GM12878 (cell line): ENCODE measurements around the gene IL20RA. TPM values are rescaled to one million over a fixed set of nuclear protein-coding genes. Genes with fewer than 3 reads are reported as not detected.

ENCODE experiments used
- ATAC-seq: fragments of 200-7000 bp; cut with Tn5 transposase; 3 replicates; pipeline ENCODE4 v1.9.1; 2020; ENCODE audit warnings: mild to moderate bottlenecking, moderate library complexity
- BruUV-seq: library from RNA; stranded (reverse); fragments of 400-500 nt; replicated peaks from 2 replicates; lab custom pipeline; 2021; lab: Mats Ljungman, UMichigan
- CTCF ChIA-PET: fragments of 300-600 bp; sonication (Branson Sonifier 250); formaldehyde crosslinking; extraction: SDS; loops from one replicate; lab custom pipeline; 2021; ENCODE audit warnings: inconsistent platforms; lab: Yijun Ruan, JAX
- POLR2A ChIA-PET: fragments of 350-600 bp; formaldehyde crosslinking; extraction: SDS; loops from one replicate; lab custom pipeline; 2021; ENCODE audit warnings: inconsistent platforms; lab: Charles Lee
- RAD21 ChIA-PET: fragments of 300-600 bp; sonication (Branson Sonifier 250); formaldehyde crosslinking; loops from one replicate; lab custom pipeline; 2023; ENCODE audit warnings: antibody characterized with exemption; ENCODE audit not compliant: unreplicated experiment; lab: Charles Lee
- SMC1A ChIA-PET: fragments of 300-600 bp; sonication (Branson Sonifier 250); formaldehyde crosslinking; loops from one replicate; lab custom pipeline; 2023; ENCODE audit not compliant: unreplicated experiment, uncharacterized antibody; lab: Charles Lee
- DNase-seq: peaks from one replicate; pipeline ENCODE4 v3.0.0-alpha.2; 2011; ENCODE audit warnings: low read depth, low spot score
- FAIRE-seq: peaks from 3 replicates; lab custom pipeline; 2011; peaks lifted over from hg19 to GRCh38; lab: Jason Lieb, UNC
- H2AFZ ChIP-seq: 2 replicates; pipeline ENCODE4 v1.6.0; 2011; ENCODE audit warnings: low read depth, low read length, control low read depth; ENCODE audit not compliant: control insufficient read depth
- H3K27ac ChIP-seq: 2 replicates; pipeline ENCODE4 v1.5.1; 2011; ENCODE audit warnings: control low read depth; ENCODE audit not compliant: control insufficient read depth, insufficient read depth
- H3K27me3 ChIP-seq, 2 experiments: replicated peaks in 1 of 2; 2 replicates each; pipeline versions ENCODE4 v1.6.0 to v1.6.1; 2011; ENCODE audit warnings: low read length in 1 of 2; ENCODE audit not compliant: control insufficient read depth in 2 of 2, insufficient read depth in 2 of 2
- H3K36me3 ChIP-seq, 2 experiments: 2 replicates each; pipeline ENCODE4 v1.5.1; 2011; ENCODE audit warnings: low read length in 1 of 2; ENCODE audit not compliant: control insufficient read depth in 2 of 2, insufficient read depth in 2 of 2
- H3K4me1 ChIP-seq: 2 replicates; pipeline ENCODE4 v1.6.1; 2011; ENCODE audit warnings: mild to moderate bottlenecking, low read length, moderate library complexity, mixed read lengths; ENCODE audit not compliant: control insufficient read depth, insufficient read depth
- H3K4me2 ChIP-seq: 2 replicates; pipeline ENCODE4 v1.6.0; 2011; ENCODE audit warnings: control low read depth; ENCODE audit not compliant: control insufficient read depth, insufficient read depth
- H3K4me3 ChIP-seq: fragments of 200-600 bp; sonication (generic); 2 replicates; pipeline ENCODE4 v1.5.1; 2016
- H3K79me2 ChIP-seq: 2 replicates; pipeline ENCODE4 v1.6.0; 2011; ENCODE audit warnings: low read length; ENCODE audit not compliant: control insufficient read depth, insufficient read depth
- H3K9ac ChIP-seq: 2 replicates; pipeline ENCODE4 v1.8.0; 2011; ENCODE audit warnings: low read length, control low read depth, mixed read lengths; ENCODE audit not compliant: control insufficient read depth, insufficient read depth
- H3K9me3 ChIP-seq: replicated peaks from 3 replicates; pipeline ENCODE4 v1.5.1; 2011; ENCODE audit warnings: mild to moderate bottlenecking, low read length; ENCODE audit not compliant: control insufficient read depth, insufficient read depth
- H4K20me1 ChIP-seq: 2 replicates; pipeline ENCODE4 v1.6.0; 2011; ENCODE audit not compliant: control insufficient read depth, insufficient read depth
- BCL11A ChIP-seq: IDR thresholded peaks from 2 replicates; pipeline ENCODE4 v1.6.1; 2011; ENCODE audit warnings: low read depth, low read length
- DPF2 ChIP-seq: fragments of 450-650 bp; IDR thresholded peaks from 2 replicates; pipeline ENCODE4 v1.6.1; 2017; ENCODE audit warnings: mild to moderate bottlenecking
- EZH2 ChIP-seq: IDR thresholded peaks from 2 replicates; pipeline ENCODE4 v1.6.1; 2012; ENCODE audit warnings: low read depth, mild to moderate bottlenecking, control low read depth, inconsistent platforms, low read length, borderline replicate concordance; ENCODE audit not compliant: control insufficient read depth
- KLF5 ChIP-seq: fragments of 450-650 bp; IDR thresholded peaks from 2 replicates; pipeline ENCODE4 v1.6.1; 2014; ENCODE audit warnings: mild to moderate bottlenecking; ENCODE audit not compliant: partially characterized antibody
- RCOR1 ChIP-seq: conservative IDR thresholded peaks from 2 replicates; pipeline ENCODE4 v1.6.1; 2012; ENCODE audit warnings: low read depth, low read length, improper control_type of control experiment
- SIN3A ChIP-seq: IDR thresholded peaks from 2 replicates; pipeline ENCODE4 v1.6.1; 2012; ENCODE audit warnings: low read depth, low read length, improper control_type of control experiment
- TAF1 ChIP-seq: IDR thresholded peaks from 2 replicates; pipeline ENCODE4 v1.6.1; 2011; ENCODE audit warnings: mild to moderate bottlenecking, low read depth, low read length, borderline replicate concordance
- TCF3 ChIP-seq: IDR thresholded peaks from 2 replicates; pipeline ENCODE4 v1.6.1; 2012; ENCODE audit warnings: low read depth, mild to moderate bottlenecking, low read length, borderline replicate concordance; ENCODE audit not compliant: insufficient read depth
- ZNF24 ChIP-seq: fragments of 450-650 bp; IDR thresholded peaks from 2 replicates; pipeline ENCODE4 v1.6.1; 2017; ENCODE audit warnings: antibody characterized with exemption, mild to moderate bottlenecking
- ZSCAN29 ChIP-seq: fragments of 450-650 bp; IDR thresholded peaks from 2 replicates; pipeline ENCODE4 v1.6.1; 2017; ENCODE audit warnings: mild to moderate bottlenecking, moderate library complexity
- WGBS: methylation state at CpG from one replicate; pipeline ENCODE4 v1.1.6; 2016; ENCODE audit warnings: low lambda C conversion rate; ENCODE audit not compliant: insufficient replicate concordance, insufficient coverage; ENCODE audit errors: missing lambda C conversion rate; 5-methylcytosine and 5-hydroxymethylcytosine counted together
- in situ Hi-C: fragments of 300-500 bp; cut with MboI; formaldehyde crosslinking; loops from 9 replicates; pipeline ENCODE4 v1.14.3; 2018; ENCODE audit warnings: mixed read lengths
- intact Hi-C: fragments of 100-400 bp; cut with micrococcal nuclease; formaldehyde crosslinking; loops from one replicate; pipeline ENCODE4 v1.14.2; 2022; ENCODE audit not compliant: unreplicated experiment
- polyA plus RNA-seq, 11 experiments: library from polyadenylated mRNA; depleted of rRNA in 4 of 11; unstranded in 6 of 11; stranded (reverse) in 5 of 11; fragments of >200 nt; fragmentation: Nextera tagmentation in 4 of 11; fragmentation: Illumina TruSeq in 1 of 11; extraction: Ambion mirVana in 4 of 11; extraction: Trizol in 1 of 11; gene quantifications; 1 replicate in 1 of 11; 2 replicates in 10 of 11; pipeline versions ENCODE4 v1.2.1 to v1.2.3, GENCODE V29; 2011 to 2016; ENCODE audit warnings: inconsistent platforms in 2 of 11, missing spikeins in 2 of 11, low read depth in 1 of 11
- total RNA-seq, 4 experiments: library from RNA; depleted of rRNA in 3 of 4; stranded (reverse); fragments of >200 nt in 3 of 4; fragmentation: Illumina TruSeq in 1 of 4; extraction: Trizol in 1 of 4; gene quantifications; 2 replicates each; pipeline versions ENCODE4 v1.2.1 to v1.2.3, GENCODE V29; 2013 to 2021
- TF ChIP-seq, protein P1 (sequence below): IDR thresholded peaks from 2 replicates; pipeline ENCODE4 v1.6.1; 2011; ENCODE audit warnings: mild to moderate bottlenecking, low read depth, low read length, moderate library complexity; ENCODE audit not compliant: insufficient replicate concordance
- TF ChIP-seq, protein P2 (sequence below): IDR thresholded peaks from 2 replicates; pipeline ENCODE4 v1.6.1; 2011; ENCODE audit warnings: borderline replicate concordance, low read depth, mild to moderate bottlenecking, moderate library complexity, mixed read lengths, low read length; ENCODE audit not compliant: insufficient read depth; ENCODE audit errors: extremely low read length
- TF ChIP-seq, protein P3 (sequence below): fragments of 450-650 bp; IDR thresholded peaks from 2 replicates; pipeline ENCODE4 v1.6.1; 2017; ENCODE audit warnings: antibody characterized with exemption, mild to moderate bottlenecking, moderate library complexity
- TF ChIP-seq, protein P4 (sequence below): IDR thresholded peaks from 2 replicates; pipeline ENCODE4 v1.6.1; 2012; ENCODE audit warnings: mild to moderate bottlenecking, low read depth, low read length

Gene IL20RA
- total and polyA plus RNA-seq, 10 of the 15 experiments (the other 5 are each of a cell fraction or from before 2014, with no cell fraction given) = 0.02 to 0.16 (median 0.09) TPM; not detected in 3

DNA sequence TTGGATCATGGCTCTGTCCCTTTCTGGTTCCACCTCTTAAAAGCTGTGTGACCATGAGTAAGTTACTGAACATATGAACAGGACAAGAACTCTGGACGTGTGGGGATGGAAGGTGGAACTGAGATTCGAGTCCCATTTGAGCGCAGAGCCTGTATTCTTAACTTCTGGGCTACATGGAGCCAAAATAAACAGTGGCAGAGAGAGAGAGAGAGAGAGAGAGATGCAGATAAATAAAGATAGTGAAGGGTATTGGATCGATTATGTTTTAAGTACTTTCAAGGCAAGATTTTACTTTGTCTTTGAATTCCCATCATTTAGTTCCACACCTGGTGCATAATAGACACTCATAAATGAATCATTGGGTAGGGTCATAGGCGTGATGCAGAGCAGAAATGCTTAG, 82.9 kb downstream of the IL20RA start:
- H3K4me3 ChIP-seq = no peak overlapping the region
- ChIA-PET RAD21 (no interaction called here), CTCF (no interaction called here), SMC1A (no interaction called here), POLR2A (no interaction called here)
- no peak overlapping the region for H3K4me2 ChIP-seq
- H2AFZ ChIP-seq = no peak overlapping the region
- TF ChIP-seq KLF5 (no peak), DPF2 (no peak), ZSCAN29 (no peak), TCF3 (no peak), SIN3A (no peak), RCOR1 (no peak), ZNF24 (no peak), EZH2 (no peak), BCL11A (no peak), TAF1 (no peak)
- TF ChIP-seq, protein P1, sequence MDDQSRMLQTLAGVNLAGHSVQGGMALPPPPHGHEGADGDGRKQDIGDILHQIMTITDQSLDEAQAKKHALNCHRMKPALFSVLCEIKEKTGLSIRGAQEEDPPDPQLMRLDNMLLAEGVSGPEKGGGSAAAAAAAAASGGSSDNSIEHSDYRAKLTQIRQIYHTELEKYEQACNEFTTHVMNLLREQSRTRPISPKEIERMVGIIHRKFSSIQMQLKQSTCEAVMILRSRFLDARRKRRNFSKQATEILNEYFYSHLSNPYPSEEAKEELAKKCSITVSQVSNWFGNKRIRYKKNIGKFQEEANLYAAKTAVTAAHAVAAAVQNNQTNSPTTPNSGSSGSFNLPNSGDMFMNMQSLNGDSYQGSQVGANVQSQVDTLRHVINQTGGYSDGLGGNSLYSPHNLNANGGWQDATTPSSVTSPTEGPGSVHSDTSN = no peak
- TF ChIP-seq, protein P2, sequence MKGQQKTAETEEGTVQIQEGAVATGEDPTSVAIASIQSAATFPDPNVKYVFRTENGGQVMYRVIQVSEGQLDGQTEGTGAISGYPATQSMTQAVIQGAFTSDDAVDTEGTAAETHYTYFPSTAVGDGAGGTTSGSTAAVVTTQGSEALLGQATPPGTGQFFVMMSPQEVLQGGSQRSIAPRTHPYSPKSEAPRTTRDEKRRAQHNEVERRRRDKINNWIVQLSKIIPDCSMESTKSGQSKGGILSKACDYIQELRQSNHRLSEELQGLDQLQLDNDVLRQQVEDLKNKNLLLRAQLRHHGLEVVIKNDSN = no peak
- TF ChIP-seq, protein P3, sequence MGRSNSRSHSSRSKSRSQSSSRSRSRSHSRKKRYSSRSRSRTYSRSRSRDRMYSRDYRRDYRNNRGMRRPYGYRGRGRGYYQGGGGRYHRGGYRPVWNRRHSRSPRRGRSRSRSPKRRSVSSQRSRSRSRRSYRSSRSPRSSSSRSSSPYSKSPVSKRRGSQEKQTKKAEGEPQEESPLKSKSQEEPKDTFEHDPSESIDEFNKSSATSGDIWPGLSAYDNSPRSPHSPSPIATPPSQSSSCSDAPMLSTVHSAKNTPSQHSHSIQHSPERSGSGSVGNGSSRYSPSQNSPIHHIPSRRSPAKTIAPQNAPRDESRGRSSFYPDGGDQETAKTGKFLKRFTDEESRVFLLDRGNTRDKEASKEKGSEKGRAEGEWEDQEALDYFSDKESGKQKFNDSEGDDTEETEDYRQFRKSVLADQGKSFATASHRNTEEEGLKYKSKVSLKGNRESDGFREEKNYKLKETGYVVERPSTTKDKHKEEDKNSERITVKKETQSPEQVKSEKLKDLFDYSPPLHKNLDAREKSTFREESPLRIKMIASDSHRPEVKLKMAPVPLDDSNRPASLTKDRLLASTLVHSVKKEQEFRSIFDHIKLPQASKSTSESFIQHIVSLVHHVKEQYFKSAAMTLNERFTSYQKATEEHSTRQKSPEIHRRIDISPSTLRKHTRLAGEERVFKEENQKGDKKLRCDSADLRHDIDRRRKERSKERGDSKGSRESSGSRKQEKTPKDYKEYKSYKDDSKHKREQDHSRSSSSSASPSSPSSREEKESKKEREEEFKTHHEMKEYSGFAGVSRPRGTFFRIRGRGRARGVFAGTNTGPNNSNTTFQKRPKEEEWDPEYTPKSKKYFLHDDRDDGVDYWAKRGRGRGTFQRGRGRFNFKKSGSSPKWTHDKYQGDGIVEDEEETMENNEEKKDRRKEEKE = no peak
- TF ChIP-seq, protein P4, sequence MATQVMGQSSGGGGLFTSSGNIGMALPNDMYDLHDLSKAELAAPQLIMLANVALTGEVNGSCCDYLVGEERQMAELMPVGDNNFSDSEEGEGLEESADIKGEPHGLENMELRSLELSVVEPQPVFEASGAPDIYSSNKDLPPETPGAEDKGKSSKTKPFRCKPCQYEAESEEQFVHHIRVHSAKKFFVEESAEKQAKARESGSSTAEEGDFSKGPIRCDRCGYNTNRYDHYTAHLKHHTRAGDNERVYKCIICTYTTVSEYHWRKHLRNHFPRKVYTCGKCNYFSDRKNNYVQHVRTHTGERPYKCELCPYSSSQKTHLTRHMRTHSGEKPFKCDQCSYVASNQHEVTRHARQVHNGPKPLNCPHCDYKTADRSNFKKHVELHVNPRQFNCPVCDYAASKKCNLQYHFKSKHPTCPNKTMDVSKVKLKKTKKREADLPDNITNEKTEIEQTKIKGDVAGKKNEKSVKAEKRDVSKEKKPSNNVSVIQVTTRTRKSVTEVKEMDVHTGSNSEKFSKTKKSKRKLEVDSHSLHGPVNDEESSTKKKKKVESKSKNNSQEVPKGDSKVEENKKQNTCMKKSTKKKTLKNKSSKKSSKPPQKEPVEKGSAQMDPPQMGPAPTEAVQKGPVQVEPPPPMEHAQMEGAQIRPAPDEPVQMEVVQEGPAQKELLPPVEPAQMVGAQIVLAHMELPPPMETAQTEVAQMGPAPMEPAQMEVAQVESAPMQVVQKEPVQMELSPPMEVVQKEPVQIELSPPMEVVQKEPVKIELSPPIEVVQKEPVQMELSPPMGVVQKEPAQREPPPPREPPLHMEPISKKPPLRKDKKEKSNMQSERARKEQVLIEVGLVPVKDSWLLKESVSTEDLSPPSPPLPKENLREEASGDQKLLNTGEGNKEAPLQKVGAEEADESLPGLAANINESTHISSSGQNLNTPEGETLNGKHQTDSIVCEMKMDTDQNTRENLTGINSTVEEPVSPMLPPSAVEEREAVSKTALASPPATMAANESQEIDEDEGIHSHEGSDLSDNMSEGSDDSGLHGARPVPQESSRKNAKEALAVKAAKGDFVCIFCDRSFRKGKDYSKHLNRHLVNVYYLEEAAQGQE = no peak
- ATAC-seq (no peak), DNase-seq (no peak), FAIRE-seq (no peak)
- no peaks in the 10 kb centered on the region for H3K27me3 ChIP-seq
- BruUV-seq = no TSS peak
- no peaks in the 10 kb centered on the region for H4K20me1 ChIP-seq
- intact Hi-C loops = no loop called here
- no peaks in the 10 kb centered on the region for H3K79me2 ChIP-seq
- peaks cover 4% of the 10 kb centered on the region; the same call in 1 of the 2 replicates for H3K4me1 ChIP-seq
- no peak overlapping the region for H3K9ac ChIP-seq
- in situ Hi-C loops = no loop called here
- H3K36me3 ChIP-seq = no peaks in the 10 kb centered on the region
- H3K27ac ChIP-seq = no peak overlapping the region
- WGBS = 47% methylated on average over 5 of the region's 5 CpGs
- no peaks in the 10 kb centered on the region for H3K9me3 ChIP-seq
